Endometrial microvascular endothelial cells (primary cell): ENCODE results near the gene CBX8. TPM values are rescaled to one million over a fixed set of nuclear protein-coding genes. Genes with fewer than 3 reads are reported as not detected.

Experiments
- in situ Hi-C: cut with HindIII; loops from 2 replicates; pipeline ENCODE4 v1.10.0; 2017; ENCODE audit warnings: low sequenced_read_pairs, low pct_unique_long_range_greater_than_20kb; ENCODE audit errors: inconsistent ontology term
- total RNA-seq: library from RNA; depleted of rRNA; stranded (reverse); fragments of >200 nt; gene quantifications from one replicate; pipeline ENCODE4 v1.2.3, GENCODE V29; 2015; ENCODE audit errors: inconsistent ontology term

CBX8 gene
- total RNA-seq, 1 donor from 2014 or later, result 2.1 TPM

- in situ Hi-C loops, result no loop called here
These were observed 13.5 kb upstream of the CBX8 start for GRCh38 chr17:79810130-79811010.

GRCh38 chr17:79809530-79810129 lies 12.8 kb upstream of the CBX8 start:
- in situ Hi-C loops, result no loop called here

- in situ Hi-C loops, result no loop called here
These were observed 12.1 kb upstream of the CBX8 start for GRCh38 chr17:79808763-79809529.

GRCh38 chr17:79806863-79807720 lies 10.2 kb upstream of the CBX8 start:
- in situ Hi-C loops, result no loop called here

GRCh38 chr17:79806446-79806760 lies 9.5 kb upstream of the CBX8 start:
- in situ Hi-C loops, result no loop called here

GRCh38 chr17:79804856-79805696 lies 8.2 kb upstream of the CBX8 start:
- in situ Hi-C loops, result no loop called here

- in situ Hi-C loops, result no loop called here
These were observed 7.3 kb upstream of the CBX8 start for GRCh38 chr17:79803997-79804855.

GRCh38 chr17:79803421-79803996 lies 6.6 kb upstream of the CBX8 start:
- in situ Hi-C loops, result no loop called here

GRCh38 chr17:79802736-79803420 lies 6.0 kb upstream of the CBX8 start:
- in situ Hi-C loops, result no loop called here

- in situ Hi-C loops, result no loop called here
These were observed 5.3 kb upstream of the CBX8 start for GRCh38 chr17:79802039-79802735.

- in situ Hi-C loops, result no loop called here
These were observed 4.5 kb upstream of the CBX8 start for GRCh38 chr17:79801156-79802038.

- in situ Hi-C loops, result no loop called here
These were observed 3.7 kb upstream of the CBX8 start for GRCh38 chr17:79800325-79801155.

GRCh38 chr17:79799538-79800324 lies 2.9 kb upstream of the CBX8 start:
- in situ Hi-C loops, result loop anchor here (25.0 kb wide), 1 partner anchor 188 kb away; no protein-coding TSS in a partner anchor
